ENCODE results near the gene DNAJC18. TPM values are rescaled to one million over a fixed set of nuclear protein-coding genes. Genes with fewer than 3 reads are reported as not detected.
"Not testable (repeated sequence)": the region's sequence is repeated elsewhere in the genome, so short reads cannot be mapped to it uniquely, and the experiment has no call there.

Gene DNAJC18
- polyA plus RNA-seq, 4 donors, result 0.67 to 3.8 (median 3.2) TPM

GRCh38 chr5:139446956-139447779 lies 7.8 kb upstream of the DNAJC18 start:
- 72 to 85% (median 85%) methylated on average over 5 of the region's 5 CpGs for WGBS, 3 donors
- DNase-seq (no peak), FAIRE-seq (no peak)
- Histone ChIP-seq H3K4me3 (ENCODE audit: low read depth in 1 of 3, low read length in 3 of 3) (no peak overlapping the region), H3K27me3 (ENCODE audit: control insufficient read depth in 3 of 3, insufficient read depth in 3 of 3, low read length in 3 of 3) (peaks cover 0 to 12% (median 0%) of the 10 kb centered on the region in 3 donors), H3K36me3 (ENCODE audit: control insufficient read depth in 3 of 3, insufficient read depth in 2 of 3, low read depth in 1 of 3, low read length in 3 of 3) (no peaks in the 10 kb centered on the region), H3K9me3 (ENCODE audit: control insufficient read depth in 2 of 2, insufficient read depth in 1 of 2, low read depth in 1 of 2, low read length in 1 of 2) (no peaks in the 10 kb centered on the region), H3K27ac (ENCODE audit: low read depth in 1 of 3, low read length in 2 of 3) (no peak overlapping the region), H3K4me1 (ENCODE audit: control insufficient read depth in 3 of 3, insufficient read depth in 2 of 3, low read depth in 1 of 3, low read length in 2 of 3) (no peaks in the 10 kb centered on the region)

GRCh38 chr5:139445325-139446170 lies 6.2 kb upstream of the DNAJC18 start:
- Histone ChIP-seq H3K36me3 (ENCODE audit: control insufficient read depth in 3 of 3, insufficient read depth in 2 of 3, low read depth in 1 of 3, low read length in 3 of 3) (no peaks in the 10 kb centered on the region), H3K27ac (ENCODE audit: low read depth in 1 of 3, low read length in 2 of 3) (no peak overlapping the region), H3K4me1 (ENCODE audit: control insufficient read depth in 3 of 3, insufficient read depth in 2 of 3, low read depth in 1 of 3, low read length in 2 of 3) (no peaks in the 10 kb centered on the region), H3K27me3 (ENCODE audit: control insufficient read depth in 3 of 3, insufficient read depth in 3 of 3, low read length in 3 of 3) (peaks cover 0 to 12% (median 0%) of the 10 kb centered on the region in 3 donors), H3K4me3 (ENCODE audit: low read depth in 1 of 3, low read length in 3 of 3) (no peak overlapping the region), H3K9me3 (ENCODE audit: control insufficient read depth in 2 of 2, insufficient read depth in 1 of 2, low read depth in 1 of 2, low read length in 1 of 2) (no peaks in the 10 kb centered on the region)
- no peak for FAIRE-seq
- WGBS, 3 donors, result 67 to 75% (median 73%) methylated on average over 7 of the region's 7 CpGs
- no peak for DNase-seq

GRCh38 chr5:139443831-139444453 lies 4.6 kb upstream of the DNAJC18 start:
- DNase-seq (no peak), FAIRE-seq (no peak)
- Histone ChIP-seq H3K4me3 (ENCODE audit: low read depth in 1 of 3, low read length in 3 of 3) (no peak overlapping the region), H3K9me3 (ENCODE audit: control insufficient read depth in 2 of 2, insufficient read depth in 1 of 2, low read depth in 1 of 2, low read length in 1 of 2) (no peaks in the 10 kb centered on the region), H3K36me3 (ENCODE audit: control insufficient read depth in 3 of 3, insufficient read depth in 2 of 3, low read depth in 1 of 3, low read length in 3 of 3) (no peaks in the 10 kb centered on the region), H3K27me3 (ENCODE audit: control insufficient read depth in 3 of 3, insufficient read depth in 3 of 3, low read length in 3 of 3) (peaks cover 0 to 12% (median 0%) of the 10 kb centered on the region in 3 donors), H3K27ac (ENCODE audit: low read depth in 1 of 3, low read length in 2 of 3) (peak overlapping the region in 1 of 3 donors; percentile 33), H3K4me1 (ENCODE audit: control insufficient read depth in 3 of 3, insufficient read depth in 2 of 3, low read depth in 1 of 3, low read length in 2 of 3) (peaks cover 0 to 6% (median 0%) of the 10 kb centered on the region in 3 donors)
- WGBS, 3 donors, result 58 to 76% (median 62%) methylated on average over 4 of the region's 4 CpGs

GRCh38 chr5:139440416-139440815 lies 1.1 kb upstream of the DNAJC18 start:
- WGBS, 3 donors, result 98% methylated on average over 17 of the region's 17 CpGs
- H3K27me3 ChIP-seq (ENCODE audit: control insufficient read depth in 3 of 3, insufficient read depth in 3 of 3, low read length in 3 of 3), result peaks cover 0 to 11% (median 0%) of the 10 kb centered on the region in 3 donors
- not testable (repeated sequence) for H3K9me3 ChIP-seq (ENCODE audit: control insufficient read depth in 2 of 2, insufficient read depth in 1 of 2, low read depth in 1 of 2, low read length in 1 of 2); H3K4me3 ChIP-seq (ENCODE audit: low read depth in 1 of 3, low read length in 3 of 3); FAIRE-seq; H3K36me3 ChIP-seq (ENCODE audit: control insufficient read depth in 3 of 3, insufficient read depth in 2 of 3, low read depth in 1 of 3, low read length in 3 of 3); H3K27ac ChIP-seq (ENCODE audit: low read depth in 1 of 3, low read length in 2 of 3); DNase-seq
- H3K4me1 ChIP-seq (ENCODE audit: control insufficient read depth in 3 of 3, insufficient read depth in 2 of 3, low read depth in 1 of 3, low read length in 2 of 3), result peaks cover 0 to 18% (median 3%) of the 10 kb centered on the region in 3 donors

GRCh38 chr5:139438707-139439012 lies 665 bp downstream of the DNAJC18 start:
- Histone ChIP-seq H3K4me3 (ENCODE audit: low read depth in 1 of 3, low read length in 3 of 3) (peak overlapping the region in 2 of 3 donors; percentile 75 to 90), H3K27ac (ENCODE audit: low read depth in 1 of 3, low read length in 2 of 3) (peak overlapping the region in 2 of 3 donors; percentile 12 to 95), H3K27me3 (ENCODE audit: control insufficient read depth in 3 of 3, insufficient read depth in 3 of 3, low read length in 3 of 3) (peaks cover 0 to 8% (median 0%) of the 10 kb centered on the region in 3 donors), H3K9me3 (ENCODE audit: control insufficient read depth in 2 of 2, insufficient read depth in 1 of 2, low read depth in 1 of 2, low read length in 1 of 2) (no peaks in the 10 kb centered on the region), H3K36me3 (ENCODE audit: control insufficient read depth in 3 of 3, insufficient read depth in 2 of 3, low read depth in 1 of 3, low read length in 3 of 3) (peaks cover 0 to 3% (median 0%) of the 10 kb centered on the region in 3 donors), H3K4me1 (ENCODE audit: control insufficient read depth in 3 of 3, insufficient read depth in 2 of 3, low read depth in 1 of 3, low read length in 2 of 3) (peaks cover 0 to 18% (median 3%) of the 10 kb centered on the region in 3 donors)
- FAIRE-seq (no peak), DNase-seq (no peak)
- WGBS, 3 donors, result 15 to 30% (median 28%) methylated on average over 8 of the region's 8 CpGs

- Histone ChIP-seq H3K9me3 (ENCODE audit: control insufficient read depth in 2 of 2, insufficient read depth in 1 of 2, low read depth in 1 of 2, low read length in 1 of 2) (no peaks in the 10 kb centered on the region), H3K36me3 (ENCODE audit: control insufficient read depth in 3 of 3, insufficient read depth in 2 of 3, low read depth in 1 of 3, low read length in 3 of 3) (peaks cover 0 to 3% (median 0%) of the 10 kb centered on the region in 3 donors), H3K4me3 (ENCODE audit: low read depth in 1 of 3, low read length in 3 of 3) (no peak overlapping the region), H3K27me3 (ENCODE audit: control insufficient read depth in 3 of 3, insufficient read depth in 3 of 3, low read length in 3 of 3) (no peaks in the 10 kb centered on the region), H3K27ac (ENCODE audit: low read depth in 1 of 3, low read length in 2 of 3) (no peak overlapping the region), H3K4me1 (ENCODE audit: control insufficient read depth in 3 of 3, insufficient read depth in 2 of 3, low read depth in 1 of 3, low read length in 2 of 3) (peaks cover 0 to 18% (median 3%) of the 10 kb centered on the region in 3 donors)
- FAIRE-seq, result no peak
- WGBS, 3 donors, result 94 to 97% (median 94%) methylated on average over 3 of the region's 3 CpGs
- no peak for DNase-seq
Observed at GRCh38 chr5:139435676-139436075, 3.6 kb downstream of the DNAJC18 start.

GRCh38 chr5:139431706-139432105 lies 7.6 kb downstream of the DNAJC18 start:
- Histone ChIP-seq H3K4me1 (ENCODE audit: control insufficient read depth in 3 of 3, insufficient read depth in 2 of 3, low read depth in 1 of 3, low read length in 2 of 3) (no peaks in the 10 kb centered on the region), H3K36me3 (ENCODE audit: control insufficient read depth in 3 of 3, insufficient read depth in 2 of 3, low read depth in 1 of 3, low read length in 3 of 3) (peaks cover 0 to 5% (median 1%) of the 10 kb centered on the region in 3 donors), H3K27ac (ENCODE audit: low read depth in 1 of 3, low read length in 2 of 3) (no peak overlapping the region), H3K4me3 (ENCODE audit: low read depth in 1 of 3, low read length in 3 of 3) (no peak overlapping the region), H3K9me3 (ENCODE audit: control insufficient read depth in 2 of 2, insufficient read depth in 1 of 2, low read depth in 1 of 2, low read length in 1 of 2) (no peaks in the 10 kb centered on the region), H3K27me3 (ENCODE audit: control insufficient read depth in 3 of 3, insufficient read depth in 3 of 3, low read length in 3 of 3) (no peaks in the 10 kb centered on the region)
- no peak for FAIRE-seq
- DNase-seq, result no peak
- 76 to 91% (median 80%) methylated on average over 1 of the region's 1 CpG for WGBS, 3 donors

- 55 to 64% (median 56%) methylated on average over 2 of the region's 2 CpGs for WGBS, 3 donors
- no peak overlapping the region for H3K4me3 ChIP-seq (ENCODE audit: low read depth in 1 of 3, low read length in 3 of 3)
- FAIRE-seq (no peak), DNase-seq (no peak)
- peaks cover 0 to 13% (median 3%) of the 10 kb centered on the region in 3 donors for H3K36me3 ChIP-seq (ENCODE audit: control insufficient read depth in 3 of 3, insufficient read depth in 2 of 3, low read depth in 1 of 3, low read length in 3 of 3)
- no peaks in the 10 kb centered on the region for H3K27me3 ChIP-seq (ENCODE audit: control insufficient read depth in 3 of 3, insufficient read depth in 3 of 3, low read length in 3 of 3)
- no peak overlapping the region for H3K27ac ChIP-seq (ENCODE audit: low read depth in 1 of 3, low read length in 2 of 3)
- no peaks in the 10 kb centered on the region for H3K9me3 ChIP-seq (ENCODE audit: control insufficient read depth in 2 of 2, insufficient read depth in 1 of 2, low read depth in 1 of 2, low read length in 1 of 2)
- H3K4me1 ChIP-seq (ENCODE audit: control insufficient read depth in 3 of 3, insufficient read depth in 2 of 3, low read depth in 1 of 3, low read length in 2 of 3), result no peaks in the 10 kb centered on the region
Observed at GRCh38 chr5:139430015-139430414, 9.3 kb downstream of the DNAJC18 start.
